Measurements from ENCODE around the gene FAM229B.
"Not testable (repeated sequence)": the region's sequence is repeated elsewhere in the genome, so short reads cannot be mapped to it uniquely, and the experiment has no call there.

FAM229B gene

GRCh38 chr6:112065426-112065986 is 21.9 kb upstream of the FAM229B start:
- no peak for DNase-seq

- no peak for DNase-seq
These were observed 20.8 kb upstream of the FAM229B start for GRCh38 chr6:112066606-112067005.

DNA sequence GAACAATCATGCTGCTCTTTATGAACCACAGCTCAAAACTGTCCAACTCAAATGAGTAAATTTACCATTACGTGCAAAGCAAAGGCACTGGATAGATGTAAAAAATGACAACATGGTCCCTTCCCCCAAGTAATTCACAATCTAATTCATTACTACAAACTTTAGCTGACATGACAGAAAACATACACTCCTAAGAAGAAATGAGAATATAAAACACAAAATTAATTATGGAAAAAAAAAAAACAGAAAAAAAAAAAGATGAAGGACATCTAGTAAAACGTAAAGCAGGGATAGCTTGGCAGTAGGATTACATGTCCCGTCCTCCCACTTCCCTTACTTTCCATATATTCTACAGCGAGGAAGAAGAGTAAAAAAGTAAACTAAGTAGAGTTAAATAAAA is 5.8 kb upstream of the FAM229B start:
- DNase-seq = no peak

DNA sequence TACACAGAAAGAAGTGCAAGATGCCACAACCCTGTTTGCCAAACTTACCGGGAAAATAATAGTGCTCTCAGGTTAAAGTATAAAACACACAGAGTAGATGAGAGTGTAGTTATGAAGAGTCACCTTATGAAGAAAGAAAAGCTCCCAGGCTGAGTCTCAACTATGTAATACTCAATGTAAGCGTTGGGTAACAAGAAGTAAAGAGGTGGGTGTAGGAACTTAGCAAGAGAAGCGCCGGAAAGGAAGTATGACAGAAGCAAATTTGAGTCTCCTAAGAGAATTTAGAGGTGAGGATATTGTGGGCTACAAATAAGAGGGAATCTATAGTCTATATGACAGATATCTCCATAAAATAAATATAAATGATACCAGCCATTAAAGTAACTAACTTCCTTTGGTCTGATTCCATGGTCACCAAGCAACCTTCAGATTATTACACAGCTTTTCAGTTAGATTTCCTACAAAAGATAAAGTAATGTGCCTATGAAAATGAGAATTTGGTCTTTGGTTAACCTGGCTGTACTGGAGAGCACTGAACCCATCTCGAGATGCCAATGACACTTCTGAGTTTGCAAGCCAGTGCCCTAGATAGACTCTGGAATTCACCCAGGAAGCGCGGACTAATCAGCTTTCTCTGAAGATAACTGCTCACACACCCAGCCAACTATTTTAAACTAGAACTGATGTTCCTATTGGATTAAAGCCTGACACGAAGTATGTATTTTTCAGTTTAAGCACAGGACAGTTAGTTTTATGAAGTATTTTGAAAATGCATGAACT is 1.9 kb upstream of the FAM229B start:
- DNase-seq = no peak

- DNase-seq = no peak
These were observed 651 bp upstream of the FAM229B start for GRCh38 chr6:112086744-112087135.

GRCh38 chr6:112087916-112088315 is 525 bp downstream of the FAM229B start:
- no peak for DNase-seq

GRCh38 chr6:112096901-112097300 is 9.5 kb downstream of the FAM229B start:
- DNase-seq = no peak

DNA sequence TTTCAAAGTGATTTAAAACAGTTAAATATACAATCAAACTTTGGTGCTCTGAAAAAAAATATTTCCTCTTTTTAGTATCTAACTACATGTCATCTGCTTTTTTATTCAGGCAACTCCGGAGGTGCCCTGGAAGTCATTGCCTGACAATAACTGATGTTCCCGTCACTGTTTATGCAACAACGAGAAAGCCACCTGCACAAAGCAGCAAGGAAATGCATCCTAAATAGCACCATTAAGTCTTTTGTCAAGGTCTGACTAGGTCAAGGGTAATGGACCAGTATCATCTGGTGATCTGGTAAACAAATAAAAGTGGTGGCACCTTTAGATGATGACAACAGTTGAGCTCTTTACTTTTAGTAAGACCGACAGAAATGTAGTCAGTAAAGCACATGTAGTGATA is 13.2 kb downstream of the FAM229B start:
- DNase-seq = no peak

GRCh38 chr6:112106026-112106425 is 18.6 kb downstream of the FAM229B start:
- DNase-seq = not testable (repeated sequence)

GRCh38 chr6:112106562-112106961 is 19.2 kb downstream of the FAM229B start:
- DNase-seq = no peak

DNA sequence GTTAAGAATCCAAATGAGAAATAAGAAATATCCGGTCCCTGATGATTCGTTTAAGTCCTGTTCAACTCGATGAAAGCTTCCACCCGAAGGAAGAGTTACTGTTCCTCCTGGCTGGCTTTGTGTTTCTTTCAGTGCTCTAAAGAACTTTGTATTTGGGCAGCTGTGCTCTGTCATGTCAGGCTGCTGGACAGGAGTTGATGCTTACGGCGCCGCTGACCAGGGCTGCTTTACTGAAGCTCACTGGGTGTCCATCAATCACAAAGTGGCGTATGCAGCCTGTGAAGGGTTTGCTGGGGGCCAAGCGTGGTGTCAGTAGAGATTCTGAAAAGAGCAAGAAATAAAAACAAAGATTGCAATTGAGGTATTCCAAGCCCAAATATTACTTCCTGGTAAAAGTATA is 21.9 kb downstream of the FAM229B start:
- DNase-seq = no peak

GRCh38 chr6:112113431-112113830 is 26.0 kb downstream of the FAM229B start:
- DNase-seq = no peak

GRCh38 chr6:112113918-112114317 is 26.5 kb downstream of the FAM229B start:
- no peak for DNase-seq

DNA sequence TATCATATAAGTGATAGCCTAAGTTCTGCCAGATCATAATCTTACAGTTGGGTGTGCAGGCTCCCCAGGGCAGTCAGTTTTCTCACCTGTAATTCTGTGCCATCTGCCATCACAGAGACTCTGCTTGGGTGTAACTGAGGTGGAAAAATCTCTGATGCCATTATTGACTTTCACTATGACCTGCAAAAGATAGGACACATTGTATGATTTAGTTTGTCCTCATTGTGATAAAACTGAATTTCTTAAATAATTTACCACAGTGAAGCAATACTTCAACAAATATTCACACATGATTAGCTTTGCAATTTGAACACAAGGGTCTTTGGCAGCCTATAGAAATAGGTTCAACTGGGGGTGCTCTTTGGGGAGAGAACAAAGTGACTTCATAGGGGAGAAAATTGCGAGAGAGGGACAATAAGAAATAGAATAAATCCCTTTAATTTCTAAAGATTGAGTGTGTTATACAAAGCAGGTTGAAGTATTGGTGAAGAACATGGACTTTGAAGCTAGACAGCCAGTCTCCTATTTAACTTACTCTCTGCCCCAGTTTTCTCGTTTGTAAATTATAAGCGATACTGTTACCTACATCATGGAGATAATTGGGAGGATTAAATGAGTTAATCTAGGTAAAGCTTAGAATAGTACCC is 27.3 kb downstream of the FAM229B start:
- DNase-seq = no peak

DNA sequence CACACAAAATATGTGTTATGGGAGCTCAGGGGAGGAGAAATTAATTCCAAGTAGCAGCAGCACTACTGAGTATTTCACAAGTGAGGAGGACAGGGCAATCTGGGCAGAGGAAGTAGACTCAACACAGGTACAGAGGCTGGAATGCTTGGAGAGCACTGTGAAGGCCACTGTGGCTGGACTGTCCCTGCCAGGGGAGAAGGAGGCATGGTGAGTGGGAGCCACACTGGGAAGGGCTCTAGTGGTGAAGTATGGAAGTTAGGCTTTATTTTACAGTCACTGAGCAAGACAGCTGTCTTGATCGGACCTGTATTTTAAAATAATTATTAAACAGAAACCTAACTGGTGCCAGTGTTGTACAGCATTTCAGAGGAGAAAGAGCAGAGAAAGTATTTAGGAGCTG is 28.8 kb downstream of the FAM229B start:
- no peak for DNase-seq

GRCh38 chr6:112117554-112117953 is 30.2 kb downstream of the FAM229B start:
- DNase-seq = no peak

GRCh38 chr6:112118034-112118433 is 30.6 kb downstream of the FAM229B start:
- no peak for DNase-seq

DNA sequence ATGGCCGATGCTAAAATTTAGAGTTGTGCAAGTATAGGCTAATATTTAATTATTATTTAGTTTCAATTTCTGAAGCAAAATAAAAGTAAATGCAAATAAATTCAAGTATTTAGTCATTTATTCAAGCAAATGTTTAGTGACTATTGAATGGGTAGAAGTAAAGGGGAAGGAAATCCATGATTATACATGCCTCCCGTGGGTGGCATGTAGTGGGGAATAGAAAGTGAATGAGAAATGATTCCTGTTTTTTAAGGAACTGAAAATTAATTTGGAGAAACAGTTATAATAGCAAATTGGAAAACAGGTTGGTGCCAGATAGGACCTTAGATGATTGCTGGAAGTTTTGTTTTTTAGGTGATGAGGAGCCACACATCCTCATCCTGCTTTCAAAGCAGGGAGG is 35.4 kb downstream of the FAM229B start:
- no peak for DNase-seq

GRCh38 chr6:112123982-112124381 is 36.6 kb downstream of the FAM229B start:
- DNase-seq = no peak

DNA sequence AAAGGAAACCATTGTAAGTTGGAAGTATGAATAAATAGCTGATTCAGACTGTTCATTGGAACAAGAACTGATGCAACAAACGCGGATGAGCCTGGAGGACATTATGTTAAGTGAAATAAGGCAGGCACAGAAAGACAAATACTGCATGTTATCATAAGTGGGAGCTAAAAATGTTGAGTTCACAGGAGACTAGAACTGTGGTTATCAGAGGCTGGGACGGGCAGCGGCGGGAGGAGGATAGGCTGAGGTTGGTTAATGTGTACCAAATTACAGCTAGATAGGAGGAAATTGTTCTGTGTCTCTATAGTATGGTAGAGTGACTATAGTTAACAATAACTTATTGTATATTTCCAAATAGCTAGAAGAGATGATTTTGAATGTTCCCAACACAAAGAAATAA is 40.8 kb downstream of the FAM229B start:
- DNase-seq = no peak

DNA sequence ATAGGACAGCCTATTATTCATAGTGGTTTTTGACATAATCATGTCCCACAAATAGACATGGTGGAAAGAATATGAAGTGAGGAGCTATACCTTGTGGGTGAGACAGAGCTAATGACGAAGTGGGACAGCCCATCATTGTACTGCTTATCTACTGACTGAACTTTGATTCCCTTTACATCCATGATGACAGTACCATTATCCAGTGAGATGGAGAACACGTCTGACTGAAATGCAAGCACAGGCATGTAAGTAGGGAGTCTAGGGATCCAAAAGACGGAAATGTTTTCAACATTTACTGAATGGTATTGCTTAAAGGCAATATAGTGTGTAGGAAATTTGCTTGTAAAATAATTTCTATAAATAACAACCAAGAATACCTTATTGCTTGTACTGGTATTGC is 43.5 kb downstream of the FAM229B start:
- DNase-seq = no peak

- DNase-seq = no peak
These were observed 51.7 kb downstream of the FAM229B start for GRCh38 chr6:112139052-112139451.

DNA sequence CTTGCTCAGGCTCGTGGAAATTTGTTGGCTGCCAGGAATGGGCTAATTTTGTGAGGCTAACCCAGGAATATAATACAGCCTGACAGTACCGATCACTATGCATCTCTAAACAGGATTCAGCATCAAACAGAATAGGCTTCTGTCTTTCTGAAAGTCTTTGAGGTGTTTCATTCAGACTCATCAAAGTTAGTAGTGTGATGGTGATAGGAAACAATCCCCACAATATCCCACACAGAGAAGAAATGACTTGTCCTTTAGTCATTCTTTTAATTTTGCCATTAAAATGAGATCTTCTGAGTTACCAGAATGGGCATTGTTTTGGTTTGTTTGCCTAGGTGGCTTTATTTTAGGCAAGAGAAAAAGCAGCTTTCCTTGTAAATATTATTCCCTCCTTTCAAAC is 54.3 kb downstream of the FAM229B start:
- DNase-seq = no peak

- DNase-seq = no peak
These were observed 56.9 kb downstream of the FAM229B start for GRCh38 chr6:112144145-112144926.

Data from right forelimb (tissue), 1 donor.